ENCODE measurements around the gene STRIP2. TPM values are rescaled to one million over a fixed set of nuclear protein-coding genes. Genes with fewer than 3 reads are reported as not detected.

The STRIP2 gene
- polyA plus RNA-seq, 4 donors, result 0.22 to 1.3 (median 0.95) TPM; not detected in 1

GRCh38 chr7:129390314-129390713 lies 43.9 kb upstream of the STRIP2 start:
- H3K36me3 ChIP-seq (ENCODE audit: control insufficient read depth in 3 of 3, insufficient read depth in 2 of 3, low read depth in 1 of 3, low read length in 3 of 3), result peaks cover 0 to 13% (median 9%) of the 10 kb centered on the region in 3 donors
- H3K4me3 ChIP-seq (ENCODE audit: low read depth in 1 of 3, low read length in 3 of 3), result no peak overlapping the region
- H3K27ac ChIP-seq (ENCODE audit: low read depth in 1 of 3, low read length in 2 of 3), result no peak overlapping the region
- no peaks in the 10 kb centered on the region for H3K27me3 ChIP-seq (ENCODE audit: control insufficient read depth in 3 of 3, insufficient read depth in 3 of 3, low read length in 3 of 3)
- no peaks in the 10 kb centered on the region for H3K9me3 ChIP-seq (ENCODE audit: control insufficient read depth in 2 of 2, insufficient read depth in 1 of 2, low read depth in 1 of 2, low read length in 1 of 2)
- no peak for FAIRE-seq
- H3K4me1 ChIP-seq (ENCODE audit: control insufficient read depth in 3 of 3, insufficient read depth in 2 of 3, low read depth in 1 of 3, low read length in 2 of 3), result peaks cover 0 to 3% (median 0%) of the 10 kb centered on the region in 3 donors
- peak in 1 of 2 donors; percentile 18 for DNase-seq

GRCh38 chr7:129391546-129392171 lies 42.6 kb upstream of the STRIP2 start:
- H3K27ac ChIP-seq (ENCODE audit: low read depth in 1 of 3, low read length in 2 of 3), result no peak overlapping the region
- H3K9me3 ChIP-seq (ENCODE audit: control insufficient read depth in 2 of 2, insufficient read depth in 1 of 2, low read depth in 1 of 2, low read length in 1 of 2), result no peaks in the 10 kb centered on the region
- 91 to 98% (median 93%) methylated on average over 2 of the region's 2 CpGs for WGBS, 3 donors
- peaks cover 0 to 3% (median 0%) of the 10 kb centered on the region in 3 donors for H3K4me1 ChIP-seq (ENCODE audit: control insufficient read depth in 3 of 3, insufficient read depth in 2 of 3, low read depth in 1 of 3, low read length in 2 of 3)
- no peaks in the 10 kb centered on the region for H3K27me3 ChIP-seq (ENCODE audit: control insufficient read depth in 3 of 3, insufficient read depth in 3 of 3, low read length in 3 of 3)
- FAIRE-seq (no peak), DNase-seq (no peak)
- no peak overlapping the region for H3K4me3 ChIP-seq (ENCODE audit: low read depth in 1 of 3, low read length in 3 of 3)
- H3K36me3 ChIP-seq (ENCODE audit: control insufficient read depth in 3 of 3, insufficient read depth in 2 of 3, low read depth in 1 of 3, low read length in 3 of 3), result peaks cover 0 to 13% (median 10%) of the 10 kb centered on the region in 3 donors

- Histone ChIP-seq H3K4me1 (ENCODE audit: control insufficient read depth in 3 of 3, insufficient read depth in 2 of 3, low read depth in 1 of 3, low read length in 2 of 3) (peaks cover 0 to 3% (median 0%) of the 10 kb centered on the region in 3 donors), H3K9me3 (ENCODE audit: control insufficient read depth in 2 of 2, insufficient read depth in 1 of 2, low read depth in 1 of 2, low read length in 1 of 2) (no peaks in the 10 kb centered on the region), H3K4me3 (ENCODE audit: low read depth in 1 of 3, low read length in 3 of 3) (no peak overlapping the region), H3K36me3 (ENCODE audit: control insufficient read depth in 3 of 3, insufficient read depth in 2 of 3, low read depth in 1 of 3, low read length in 3 of 3) (peaks cover 0 to 15% (median 12%) of the 10 kb centered on the region in 3 donors), H3K27ac (ENCODE audit: low read depth in 1 of 3, low read length in 2 of 3) (no peak overlapping the region), H3K27me3 (ENCODE audit: control insufficient read depth in 3 of 3, insufficient read depth in 3 of 3, low read length in 3 of 3) (no peaks in the 10 kb centered on the region)
- WGBS, 3 donors, result 95 to 98% (median 96%) methylated on average over 2 of the region's 2 CpGs
- FAIRE-seq, result no peak
- DNase-seq, result no peak
Measured at GRCh38 chr7:129393255-129393654, 41.0 kb upstream of the STRIP2 start.

GRCh38 chr7:129394101-129394500 lies 40.1 kb upstream of the STRIP2 start:
- DNase-seq, result peak in 1 of 2 donors; percentile 19
- H3K36me3 ChIP-seq (ENCODE audit: control insufficient read depth in 3 of 3, insufficient read depth in 2 of 3, low read depth in 1 of 3, low read length in 3 of 3), result peaks cover 0 to 15% (median 12%) of the 10 kb centered on the region in 3 donors
- H3K27ac ChIP-seq (ENCODE audit: low read depth in 1 of 3, low read length in 2 of 3), result no peak overlapping the region
- H3K4me3 ChIP-seq (ENCODE audit: low read depth in 1 of 3, low read length in 3 of 3), result no peak overlapping the region
- no peaks in the 10 kb centered on the region for H3K9me3 ChIP-seq (ENCODE audit: control insufficient read depth in 2 of 2, insufficient read depth in 1 of 2, low read depth in 1 of 2, low read length in 1 of 2)
- peaks cover 0 to 3% (median 0%) of the 10 kb centered on the region in 3 donors for H3K4me1 ChIP-seq (ENCODE audit: control insufficient read depth in 3 of 3, insufficient read depth in 2 of 3, low read depth in 1 of 3, low read length in 2 of 3)
- WGBS, 3 donors, result 75 to 88% (median 82%) methylated on average over 4 of the region's 4 CpGs
- no peak for FAIRE-seq
- H3K27me3 ChIP-seq (ENCODE audit: control insufficient read depth in 3 of 3, insufficient read depth in 3 of 3, low read length in 3 of 3), result no peaks in the 10 kb centered on the region

DNA sequence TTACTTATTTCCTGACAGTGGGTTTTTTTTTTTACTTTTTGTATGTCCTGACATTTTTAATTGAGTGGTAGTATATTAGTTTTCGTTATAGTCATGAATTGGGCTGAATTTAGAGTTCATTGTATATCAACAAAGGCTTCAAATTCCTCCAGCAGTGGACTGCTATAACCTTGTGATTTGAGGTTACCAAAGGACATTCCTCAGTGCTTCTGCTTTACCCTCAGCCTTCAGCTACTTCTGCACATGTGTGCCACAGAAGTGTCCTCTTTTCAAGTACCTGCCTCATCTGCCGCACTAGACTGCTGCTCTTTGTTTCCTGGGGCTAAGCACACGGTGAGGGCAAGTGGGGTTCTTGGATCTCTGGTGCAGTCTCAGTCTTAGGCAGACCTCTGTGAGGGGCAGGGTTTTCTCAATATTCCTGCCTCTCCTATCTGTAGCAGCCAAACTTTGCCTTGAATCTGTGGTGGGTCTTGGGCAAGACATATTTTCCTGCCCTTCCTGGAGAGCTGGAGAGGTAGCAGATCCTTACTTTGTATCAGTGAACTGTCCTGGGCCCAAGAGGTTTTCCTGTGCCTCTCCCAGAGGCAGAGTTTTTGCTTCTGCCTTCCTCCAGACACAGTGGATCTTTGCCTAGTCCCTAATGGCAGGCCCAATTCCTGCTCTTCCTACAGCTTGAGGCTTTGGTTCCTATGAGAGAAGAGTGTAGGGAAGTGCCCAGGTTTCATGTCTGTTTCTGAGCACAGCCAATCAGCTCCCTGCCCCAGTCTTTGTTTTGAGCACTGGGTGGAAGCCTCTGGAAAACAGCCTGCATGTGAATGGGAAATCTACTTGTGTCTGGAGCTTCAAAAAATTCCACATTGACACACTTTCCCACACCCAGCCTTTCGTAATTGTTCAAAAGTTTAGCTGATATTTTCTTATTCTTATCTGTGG lies 39.0 kb upstream of the STRIP2 start:
- Histone ChIP-seq H3K4me3 (ENCODE audit: low read depth in 1 of 3, low read length in 3 of 3) (no peak overlapping the region), H3K27me3 (ENCODE audit: control insufficient read depth in 3 of 3, insufficient read depth in 3 of 3, low read length in 3 of 3) (no peaks in the 10 kb centered on the region), H3K4me1 (ENCODE audit: control insufficient read depth in 3 of 3, insufficient read depth in 2 of 3, low read depth in 1 of 3, low read length in 2 of 3) (peaks cover 0 to 3% (median 0%) of the 10 kb centered on the region in 3 donors), H3K9me3 (ENCODE audit: control insufficient read depth in 2 of 2, insufficient read depth in 1 of 2, low read depth in 1 of 2, low read length in 1 of 2) (no peaks in the 10 kb centered on the region), H3K27ac (ENCODE audit: low read depth in 1 of 3, low read length in 2 of 3) (no peak overlapping the region), H3K36me3 (ENCODE audit: control insufficient read depth in 3 of 3, insufficient read depth in 2 of 3, low read depth in 1 of 3, low read length in 3 of 3) (peaks cover 1 to 15% (median 7%) of the 10 kb centered on the region in 3 donors)
- no peak for DNase-seq
- WGBS, 3 donors, result 79 to 97% (median 93%) methylated on average over 4 of the region's 4 CpGs
- FAIRE-seq, result no peak

DNA sequence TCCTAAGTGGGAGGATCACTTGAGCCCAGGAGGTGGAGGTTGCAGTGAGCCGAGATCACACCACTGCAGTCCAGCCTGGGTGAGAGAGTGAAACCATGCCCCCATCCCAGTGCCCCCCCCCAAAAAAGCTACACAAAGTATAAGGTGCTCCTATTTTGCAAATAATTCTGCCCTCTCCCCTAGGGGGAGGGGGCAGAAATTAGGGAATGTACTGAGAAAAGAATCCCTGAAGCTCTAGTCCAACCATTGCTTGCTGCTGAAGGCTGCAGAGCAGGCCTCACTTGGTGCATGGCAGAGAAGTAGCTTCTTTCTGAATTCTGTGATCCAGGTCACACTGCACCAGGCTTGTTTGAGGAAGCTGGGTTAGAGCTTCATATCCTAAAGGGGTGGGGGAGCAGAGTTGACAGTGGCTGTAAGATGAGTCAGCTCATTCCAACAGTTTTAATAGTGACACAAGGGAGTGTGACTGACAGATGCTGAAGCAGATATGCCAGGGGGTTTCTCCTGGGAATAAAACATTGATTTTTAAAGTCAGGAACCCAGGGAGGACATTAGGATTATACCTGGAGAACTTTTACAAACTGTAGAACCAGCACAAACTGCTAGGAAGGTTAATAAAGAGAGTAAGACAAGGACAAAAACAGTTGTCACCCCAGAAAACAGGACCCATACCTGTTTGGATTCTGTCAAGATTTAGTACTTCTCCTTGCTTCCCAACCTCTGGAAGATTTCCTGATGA lies 32.8 kb upstream of the STRIP2 start:
- H3K36me3 ChIP-seq (ENCODE audit: control insufficient read depth in 3 of 3, insufficient read depth in 2 of 3, low read depth in 1 of 3, low read length in 3 of 3), result peaks cover 2 to 17% (median 14%) of the 10 kb centered on the region in 3 donors
- H3K27me3 ChIP-seq (ENCODE audit: control insufficient read depth in 3 of 3, insufficient read depth in 3 of 3, low read length in 3 of 3), result no peaks in the 10 kb centered on the region
- no peaks in the 10 kb centered on the region for H3K4me1 ChIP-seq (ENCODE audit: control insufficient read depth in 3 of 3, insufficient read depth in 2 of 3, low read depth in 1 of 3, low read length in 2 of 3)
- FAIRE-seq (no peak), DNase-seq (no peak)
- H3K4me3 ChIP-seq (ENCODE audit: low read depth in 1 of 3, low read length in 3 of 3), result no peak overlapping the region
- no peak overlapping the region for H3K27ac ChIP-seq (ENCODE audit: low read depth in 1 of 3, low read length in 2 of 3)
- no peaks in the 10 kb centered on the region for H3K9me3 ChIP-seq (ENCODE audit: control insufficient read depth in 2 of 2, insufficient read depth in 1 of 2, low read depth in 1 of 2, low read length in 1 of 2)
- 92 to 96% (median 94%) methylated on average over 1 of the region's 1 CpG for WGBS, 3 donors

DNA sequence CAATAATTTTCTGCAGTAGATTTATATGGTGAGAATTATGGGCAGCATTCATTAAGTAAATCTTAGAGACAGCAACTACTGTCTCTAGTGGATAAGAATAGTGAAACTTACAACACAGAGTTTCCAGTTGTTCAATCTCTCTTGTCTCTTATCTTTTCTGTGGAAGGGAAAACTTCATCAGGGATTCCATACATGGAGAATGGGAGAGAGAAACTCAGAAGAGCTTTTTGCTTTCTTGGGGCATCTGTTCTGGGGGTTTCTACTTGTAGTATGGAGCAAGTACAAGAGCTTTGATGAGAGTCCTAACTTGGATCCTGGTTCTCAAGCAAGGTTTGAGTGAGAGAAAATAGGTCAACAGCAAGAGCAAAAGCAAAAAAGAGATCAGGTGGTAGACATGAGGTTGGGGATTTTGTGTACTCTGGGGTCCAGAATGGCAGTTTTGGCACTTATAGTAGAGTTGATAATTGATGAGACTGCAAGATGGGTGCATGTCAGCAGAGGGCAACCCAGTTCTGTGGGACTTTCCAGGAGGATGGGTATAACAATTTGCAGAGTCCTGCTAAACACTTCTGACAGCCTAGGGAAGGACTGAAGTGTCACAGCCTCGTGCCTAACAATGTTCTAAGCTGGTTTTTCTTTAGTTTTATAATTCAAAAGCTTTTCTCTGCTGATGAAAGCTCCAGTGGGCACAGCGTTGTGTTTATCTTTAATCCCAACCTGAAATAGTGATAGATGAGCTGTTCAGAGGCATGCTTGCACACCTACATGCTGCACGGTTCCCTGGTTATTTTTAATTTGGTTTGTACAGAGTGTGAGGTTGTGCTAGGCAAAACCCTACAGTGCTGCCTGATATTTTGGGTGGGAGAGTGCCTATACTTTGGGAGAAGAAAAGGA lies 32.0 kb upstream of the STRIP2 start:
- 76 to 83% (median 82%) methylated on average over 3 of the region's 3 CpGs for WGBS, 3 donors
- Histone ChIP-seq H3K27me3 (ENCODE audit: control insufficient read depth in 3 of 3, insufficient read depth in 3 of 3, low read length in 3 of 3) (no peaks in the 10 kb centered on the region), H3K9me3 (ENCODE audit: control insufficient read depth in 2 of 2, insufficient read depth in 1 of 2, low read depth in 1 of 2, low read length in 1 of 2) (no peaks in the 10 kb centered on the region), H3K27ac (ENCODE audit: low read depth in 1 of 3, low read length in 2 of 3) (no peak overlapping the region), H3K36me3 (ENCODE audit: control insufficient read depth in 3 of 3, insufficient read depth in 2 of 3, low read depth in 1 of 3, low read length in 3 of 3) (peaks cover 2 to 17% (median 14%) of the 10 kb centered on the region in 3 donors), H3K4me3 (ENCODE audit: low read depth in 1 of 3, low read length in 3 of 3) (no peak overlapping the region), H3K4me1 (ENCODE audit: control insufficient read depth in 3 of 3, insufficient read depth in 2 of 3, low read depth in 1 of 3, low read length in 2 of 3) (no peaks in the 10 kb centered on the region)
- DNase-seq, result no peak
- FAIRE-seq, result no peak

Measured in small intestine (tissue), 7 donors.